Transverse colon (tissue), 3 donors: Measurements from ENCODE around the gene TEX44.

Experiments used
- CTCF ChIP-seq, 5 experiments: fragments of 200-600 bp in 3 of 5; fragments of 450-650 bp in 2 of 5; sonication (generic) in 3 of 5; IDR thresholded peaks; 1 replicate in 2 of 5; 2 replicates in 3 of 5; pipeline ENCODE4 v1.5.1; 2016 to 2017; ENCODE audit warnings: antibody characterized with exemption in 5 of 5, inconsistent platforms in 3 of 5, mild to moderate bottlenecking in 2 of 5, moderate library complexity in 1 of 5
- EP300 ChIP-seq: sonication (generic); formaldehyde crosslinking; IDR thresholded peaks from one replicate; pipeline ENCODE4 v1.6.1; 2017; ENCODE audit warnings: antibody characterized with exemption, low read depth
- POLR2A ChIP-seq: fragments of 450-650 bp; IDR thresholded peaks from one replicate; pipeline ENCODE4 v1.6.1; 2016; ENCODE audit warnings: antibody characterized with exemption, mild to moderate bottlenecking, moderate library complexity

- TF ChIP-seq CTCF (IDR thresholded peaks at IDR 0.05) (no peak), POLR2A (no peak), EP300 (no peak)
Measured at GRCh38 chr2:231565887-231566594, 26.6 kb upstream of the TEX44 start.
